NCI-H2081 treated with DMSO at 0.1 percent for 48 hours (cell line): ENCODE measurements around the gene TOM1L2.
"Not testable (repeated sequence)": the region's sequence is repeated elsewhere in the genome, so short reads cannot be mapped to it uniquely, and the experiment has no call there.

Source experiments
- DNase-seq: peaks from one replicate; lab custom pipeline; 2025; lab: John Stamatoyannopoulos, UW

Gene TOM1L2

DNA sequence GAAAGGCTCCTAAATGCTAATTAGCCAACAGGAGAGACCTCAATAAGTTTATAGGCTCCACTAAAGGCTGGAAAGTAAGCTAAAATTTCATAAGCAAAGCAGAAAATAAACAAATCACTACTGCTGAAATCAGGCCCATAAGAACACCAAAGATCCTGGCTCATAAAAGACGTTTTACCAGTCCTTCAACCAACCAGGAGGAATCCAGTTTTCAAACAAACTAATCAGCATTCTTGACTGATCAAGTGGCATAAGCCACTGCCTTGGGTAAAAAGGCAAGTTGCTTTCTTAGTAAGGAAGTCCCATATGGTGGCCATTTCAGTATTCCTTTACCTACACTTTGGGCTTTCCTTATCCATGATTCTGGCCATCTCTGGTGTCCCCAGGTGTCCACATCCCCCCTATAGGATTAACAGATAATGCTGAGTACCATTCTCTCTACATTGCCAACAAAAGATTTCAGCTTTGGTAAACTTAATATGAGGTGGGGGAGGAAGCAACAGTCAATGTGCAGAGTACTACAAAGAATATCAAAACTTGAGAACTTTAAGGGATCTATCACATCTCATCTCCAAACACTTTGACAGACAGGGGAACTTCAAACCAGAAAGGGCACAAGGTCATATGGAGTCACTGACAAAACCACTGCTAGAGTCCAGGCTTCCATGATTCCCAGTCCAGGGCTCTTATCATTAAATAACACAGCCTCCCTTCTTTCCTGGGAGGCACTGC lies 1.3 kb downstream of the TOM1L2 start:
- DNase-seq = no peak

DNA sequence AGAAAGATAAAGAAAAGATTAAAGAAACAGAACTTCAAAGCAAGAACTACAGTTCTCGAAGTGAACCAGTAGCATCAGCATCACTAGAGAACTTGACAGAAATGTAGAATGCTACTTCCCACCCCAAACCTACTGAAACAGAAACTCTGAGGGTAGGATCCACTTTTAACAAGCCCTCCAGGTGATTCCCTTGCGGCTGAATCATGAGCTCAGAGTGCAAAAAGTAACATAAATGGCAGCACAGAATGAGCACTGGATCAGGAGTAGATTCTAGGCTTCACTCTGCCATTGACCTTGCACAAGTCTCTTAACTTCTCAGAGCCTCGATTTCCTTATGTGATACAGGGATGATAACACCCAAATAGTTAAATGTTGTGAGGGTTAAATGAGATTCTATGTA lies 5.8 kb downstream of the TOM1L2 start:
- DNase-seq = no peak

DNA sequence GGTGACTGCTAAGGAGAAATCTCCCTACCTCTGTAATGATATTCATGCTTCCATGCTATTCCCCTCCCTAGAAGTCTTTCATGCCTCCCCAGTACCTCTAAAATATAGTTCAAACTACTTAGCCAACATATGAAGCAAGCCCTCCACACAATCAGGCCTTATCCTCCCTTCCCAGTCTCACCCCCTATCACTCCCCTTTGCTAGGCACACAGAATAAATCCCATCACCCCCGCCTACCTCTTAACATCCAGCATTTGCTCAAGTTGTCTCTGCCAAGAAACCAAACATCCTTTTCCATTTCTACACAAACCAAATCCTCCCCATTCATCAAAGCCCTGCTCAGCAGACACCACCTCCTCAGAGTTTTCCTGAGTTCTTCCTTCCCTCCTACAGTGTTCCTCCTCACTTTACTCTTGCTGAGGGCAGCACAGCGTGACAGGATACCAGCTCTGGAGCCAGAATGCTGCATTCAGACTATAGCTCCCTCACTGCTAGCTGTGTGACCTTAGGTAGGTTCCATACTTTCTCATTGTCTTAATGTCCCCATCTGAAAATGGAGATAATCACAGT lies 7.0 kb downstream of the TOM1L2 start:
- DNase-seq = no peak

DNA sequence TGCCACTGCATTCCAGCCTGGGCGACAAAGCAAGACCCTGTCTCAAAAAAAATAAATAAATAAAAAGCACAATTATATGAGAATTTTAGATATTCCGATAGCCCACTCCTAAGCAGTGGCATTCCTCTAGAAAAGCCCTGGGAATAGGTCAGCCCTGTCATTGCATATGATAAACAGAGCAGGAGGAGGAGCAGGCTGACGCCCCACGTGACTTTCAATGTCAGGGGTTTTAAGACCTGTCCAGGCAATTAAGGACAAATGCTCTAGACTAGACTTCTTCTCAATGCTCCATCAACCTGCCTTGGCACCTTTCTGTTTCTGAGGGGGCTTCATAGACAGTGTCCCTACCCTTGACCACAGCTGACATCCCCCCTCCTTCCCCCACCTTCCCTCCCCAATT lies 7.5 kb downstream of the TOM1L2 start:
- DNase-seq = no peak

DNA sequence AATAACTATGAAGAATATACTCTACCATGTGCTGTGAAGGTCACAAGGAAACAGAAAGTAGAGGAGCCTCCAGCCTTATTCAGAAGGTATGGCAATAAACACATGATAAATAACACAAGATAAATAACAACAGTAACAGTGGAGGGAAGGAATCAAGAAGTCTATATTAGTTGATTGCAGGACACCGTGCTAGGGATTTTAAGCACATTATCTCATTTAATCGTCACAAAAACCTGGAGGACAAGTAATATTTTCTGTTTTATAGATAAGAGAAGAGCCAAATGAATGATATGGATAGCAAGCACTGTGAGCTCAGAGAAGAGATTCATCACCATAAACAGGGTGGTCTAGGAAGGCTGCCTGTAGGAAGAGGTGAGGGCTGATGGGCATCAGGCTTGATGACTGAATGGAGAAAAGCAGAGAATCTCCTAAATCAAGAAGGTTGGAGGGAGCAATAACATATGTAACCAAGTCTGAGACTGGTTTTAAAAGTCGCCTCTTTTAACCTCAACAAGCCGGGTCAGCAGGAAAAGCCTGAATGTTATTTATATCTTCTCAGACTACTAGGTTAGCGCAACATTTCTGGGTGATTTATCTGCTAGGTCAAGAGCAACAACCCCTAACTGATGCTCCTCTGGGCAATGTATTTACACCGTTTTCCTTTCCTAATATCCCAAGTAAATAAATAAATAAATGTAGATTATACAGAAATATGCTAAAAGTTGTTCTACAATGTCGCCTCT lies 8.3 kb downstream of the TOM1L2 start:
- DNase-seq = no peak

DNA sequence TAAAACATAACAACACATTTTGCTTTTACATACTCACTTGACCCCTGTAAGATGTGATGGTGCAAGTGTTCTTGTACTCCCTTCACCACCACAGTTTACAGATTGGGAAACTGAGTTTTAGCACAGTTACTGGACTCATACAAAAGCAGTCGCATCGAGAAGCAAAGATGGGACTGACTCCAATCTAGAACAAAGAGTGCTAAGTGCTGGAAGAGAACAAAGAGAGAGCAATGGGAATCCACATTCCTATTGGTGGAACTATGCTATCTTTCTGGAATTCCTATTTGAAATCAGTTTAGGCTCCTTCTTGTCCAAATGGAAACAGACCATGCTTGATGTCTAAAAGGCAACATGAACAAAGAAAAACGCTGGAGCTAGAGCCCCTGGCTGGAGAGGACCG lies 9.1 kb downstream of the TOM1L2 start:
- no peak for DNase-seq

DNA sequence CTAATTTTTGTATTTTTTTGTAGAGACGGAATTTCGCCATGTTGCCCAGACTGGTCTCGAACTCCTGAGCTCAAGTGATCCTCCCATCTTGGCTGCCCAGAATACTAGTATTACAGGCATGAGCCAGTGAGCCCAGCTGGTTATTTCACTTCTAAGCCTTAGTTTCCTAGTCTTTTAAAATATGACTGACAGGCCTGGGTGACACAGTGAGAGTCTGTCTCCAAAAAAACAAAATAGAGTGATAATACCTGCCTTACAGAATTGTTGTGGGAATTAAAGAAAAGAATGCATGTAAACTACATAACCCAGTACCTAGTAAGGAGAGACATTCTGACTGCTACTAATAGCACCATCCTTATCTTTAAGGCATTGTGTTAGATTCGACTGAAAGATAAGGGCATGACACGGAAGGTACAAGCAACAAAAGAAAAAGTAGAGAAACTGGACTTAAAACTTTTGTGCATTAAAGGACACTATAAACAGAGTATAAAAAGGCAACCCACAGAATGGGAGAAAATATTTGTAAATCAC lies 11.6 kb downstream of the TOM1L2 start:
- DNase-seq = no peak

DNA sequence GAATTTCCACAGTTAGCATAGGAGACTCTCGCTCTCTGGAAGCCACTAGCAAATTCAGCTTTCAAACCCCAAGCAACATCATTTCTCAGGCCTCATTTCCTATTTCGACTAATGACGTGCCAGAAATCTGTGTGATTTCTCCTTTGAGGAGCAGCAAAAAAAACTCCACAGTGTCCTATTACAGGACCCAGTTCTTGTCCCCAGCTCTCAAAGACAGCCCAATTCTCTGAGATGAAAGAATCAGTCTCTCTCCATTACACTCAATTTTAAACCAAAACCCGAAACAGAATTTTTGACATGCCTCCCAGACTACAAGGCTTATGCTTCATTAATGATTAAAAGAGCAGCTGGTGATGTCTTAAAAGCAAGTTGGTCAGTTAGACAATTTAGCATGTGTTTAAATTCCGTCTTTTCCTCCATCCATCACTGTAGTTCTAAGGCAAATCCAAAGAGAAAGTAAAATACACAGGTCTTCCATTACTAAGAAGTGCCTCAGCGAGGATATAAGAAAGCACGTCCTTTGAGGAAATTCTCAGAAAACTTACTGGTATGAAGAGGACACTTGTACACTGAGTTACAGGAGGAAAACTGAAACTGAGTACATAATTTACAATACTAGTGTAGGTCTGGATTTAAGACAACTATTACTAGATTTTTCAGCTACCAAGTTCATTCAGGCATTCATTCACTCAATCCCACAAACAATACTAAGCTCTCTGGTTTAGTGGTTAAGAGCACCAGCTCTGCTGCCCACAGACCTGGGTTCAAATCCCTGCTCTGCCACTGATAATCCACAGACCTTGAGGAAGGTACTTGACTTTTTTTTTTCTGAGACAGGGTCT lies 12.5 kb downstream of the TOM1L2 start:
- DNase-seq = no peak

DNA sequence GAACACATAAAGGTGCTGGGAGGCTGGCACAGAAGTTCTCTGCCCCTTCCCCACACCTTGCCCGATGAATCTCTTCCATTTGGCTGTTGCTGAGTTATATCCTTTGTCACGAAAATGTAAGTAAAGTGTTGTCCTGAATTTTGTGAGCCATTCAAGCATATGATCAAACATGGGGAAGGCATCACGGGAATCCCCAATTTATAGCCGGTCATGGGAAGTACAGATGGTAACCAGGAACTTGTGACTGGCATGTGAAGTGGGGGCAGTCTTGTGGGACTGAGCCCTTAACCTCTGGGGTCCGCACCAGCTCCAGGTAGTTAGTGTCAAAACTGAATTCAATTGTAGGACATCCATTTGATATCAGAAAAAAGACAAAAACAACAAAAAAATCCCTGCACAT lies 13.2 kb downstream of the TOM1L2 start:
- no peak for DNase-seq

DNA sequence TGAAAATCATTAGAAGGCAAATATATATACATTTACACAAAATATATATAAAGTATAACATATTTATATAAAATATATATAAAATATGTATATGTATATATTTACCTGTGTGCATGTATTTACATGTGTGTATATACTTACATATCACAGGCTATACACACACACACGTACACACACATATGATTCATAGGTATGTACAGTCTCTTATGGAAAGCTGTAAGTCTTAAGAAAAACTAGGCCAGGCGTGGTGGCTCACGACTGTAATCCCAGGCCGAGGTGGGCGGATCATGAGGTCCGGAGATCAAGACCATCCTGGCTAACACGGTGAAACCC lies 14.7 kb downstream of the TOM1L2 start:
- DNase-seq = no peak

DNA sequence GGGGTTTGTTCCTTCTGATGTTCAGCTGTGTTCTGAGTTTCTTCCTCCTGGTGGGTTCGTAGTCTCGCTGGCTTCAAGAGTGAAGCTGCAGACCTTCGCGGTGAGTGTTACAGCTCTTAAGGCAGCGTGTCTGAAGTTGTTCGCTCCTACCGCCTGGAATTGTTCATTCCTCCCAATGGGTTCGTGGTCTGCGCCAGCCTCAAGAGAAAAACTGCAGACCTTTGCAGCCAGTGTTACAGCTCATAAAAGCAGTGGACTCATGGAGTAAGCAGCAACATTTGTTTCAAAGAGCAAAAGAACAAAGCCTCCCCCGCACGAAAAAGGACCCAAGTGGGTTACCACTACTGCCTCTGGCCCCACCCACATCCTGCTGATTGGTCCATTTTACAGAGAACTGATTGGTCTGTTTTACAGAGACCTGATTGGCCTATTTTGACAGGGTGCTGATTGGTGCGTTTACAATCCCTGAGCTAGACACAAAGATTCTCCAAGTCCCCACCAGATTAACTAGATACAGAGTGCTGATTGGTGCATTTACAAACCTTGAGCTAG lies 16.3 kb downstream of the TOM1L2 start:
- DNase-seq = not testable (repeated sequence)

DNA sequence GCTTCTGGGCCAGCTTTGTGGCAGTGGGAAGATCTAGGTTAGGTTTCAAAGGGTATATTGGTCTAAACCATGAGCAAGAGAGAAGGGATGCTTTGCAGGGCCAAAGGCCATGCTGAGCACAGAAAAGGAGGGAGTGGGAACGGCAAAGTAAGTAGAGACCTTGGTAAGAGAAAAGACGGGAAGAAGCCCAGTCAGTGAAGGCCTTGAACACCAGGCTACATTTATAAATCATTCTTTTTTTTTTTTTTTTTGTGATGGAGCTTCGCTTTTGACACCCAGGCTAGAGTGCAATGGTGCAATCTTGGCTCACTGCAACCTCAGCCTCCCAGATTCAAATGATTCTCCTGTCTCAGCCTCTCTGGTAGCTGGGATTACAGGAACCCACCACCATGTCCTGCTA lies 18.1 kb downstream of the TOM1L2 start:
- DNase-seq = no peak

DNA sequence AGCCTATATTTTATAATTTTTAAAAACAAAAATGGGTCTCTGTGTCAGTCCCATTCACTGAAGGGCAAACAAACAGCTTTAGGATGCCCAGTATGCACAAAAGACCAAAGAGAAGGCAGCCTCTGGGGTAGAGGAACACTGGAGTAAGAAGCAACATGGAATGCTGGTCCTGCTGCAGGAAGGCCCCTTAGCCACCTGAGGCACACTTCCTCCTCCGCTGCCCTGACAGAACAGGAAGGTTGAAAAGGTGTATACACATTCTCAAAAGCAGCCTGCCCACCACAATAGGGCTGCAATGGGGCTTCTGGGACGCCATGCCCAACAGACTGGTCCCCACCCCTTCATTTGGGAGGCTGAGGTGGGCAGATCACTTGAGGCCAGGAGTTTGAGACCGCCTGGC lies 19.5 kb downstream of the TOM1L2 start:
- DNase-seq = no peak

DNA sequence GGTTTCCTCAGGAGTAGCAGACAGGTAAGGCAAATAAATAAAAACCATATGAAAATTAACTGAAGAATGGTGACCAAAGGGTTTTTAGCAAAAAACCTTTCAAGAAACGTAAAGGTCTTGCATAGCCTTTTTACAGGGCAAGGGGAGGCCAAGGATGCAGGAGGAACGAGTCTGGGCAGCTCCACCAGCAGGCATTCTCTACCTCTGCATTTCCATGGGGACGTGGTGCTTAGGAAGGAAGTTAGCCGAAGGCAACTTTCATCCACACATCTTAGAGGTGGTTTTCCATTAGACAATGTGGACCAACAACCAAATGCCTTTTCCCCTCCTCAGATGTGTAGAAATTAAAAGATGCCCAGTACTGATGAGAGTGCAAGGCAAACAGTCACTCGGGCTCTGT lies 20.7 kb downstream of the TOM1L2 start:
- no peak for DNase-seq

DNA sequence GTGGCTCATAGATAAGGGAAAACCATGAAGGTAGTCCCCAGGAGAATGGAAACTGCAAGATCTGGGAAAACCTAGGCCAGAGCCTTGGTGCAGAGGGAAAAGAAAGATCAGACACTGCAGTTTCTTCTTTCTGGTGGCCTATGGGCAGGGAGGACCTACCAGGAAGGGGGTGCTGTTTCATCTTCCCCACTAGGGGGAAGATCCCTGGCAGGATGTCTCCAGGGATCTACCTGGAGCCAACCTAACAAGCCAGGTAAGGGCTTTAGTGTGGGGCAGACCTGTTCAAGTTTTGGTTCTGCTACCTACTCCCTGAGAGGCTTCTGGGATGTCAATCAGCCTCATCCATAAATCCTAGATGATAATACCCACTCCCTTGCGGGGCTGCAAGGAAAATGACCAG lies 21.4 kb downstream of the TOM1L2 start:
- DNase-seq = no peak

DNA sequence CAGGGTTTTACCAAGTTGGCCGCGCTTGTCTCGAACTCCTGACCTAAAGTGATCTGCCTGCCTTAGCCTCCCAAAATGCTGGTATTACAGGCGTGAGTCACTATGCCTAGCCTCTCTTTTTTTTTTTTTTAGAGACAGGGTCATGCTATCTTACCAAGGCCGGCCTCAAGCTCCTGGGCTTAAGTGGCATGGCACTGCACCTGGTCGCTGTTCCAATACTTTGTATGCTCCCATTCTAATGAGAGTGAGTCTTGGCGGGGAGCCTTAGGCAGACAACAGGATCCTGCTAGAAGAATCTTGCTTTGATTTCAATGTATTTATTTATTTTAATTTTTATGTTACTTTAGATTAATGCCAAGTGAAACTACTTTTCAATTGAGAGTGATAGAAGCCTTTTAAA lies 21.9 kb downstream of the TOM1L2 start:
- DNase-seq = no peak

DNA sequence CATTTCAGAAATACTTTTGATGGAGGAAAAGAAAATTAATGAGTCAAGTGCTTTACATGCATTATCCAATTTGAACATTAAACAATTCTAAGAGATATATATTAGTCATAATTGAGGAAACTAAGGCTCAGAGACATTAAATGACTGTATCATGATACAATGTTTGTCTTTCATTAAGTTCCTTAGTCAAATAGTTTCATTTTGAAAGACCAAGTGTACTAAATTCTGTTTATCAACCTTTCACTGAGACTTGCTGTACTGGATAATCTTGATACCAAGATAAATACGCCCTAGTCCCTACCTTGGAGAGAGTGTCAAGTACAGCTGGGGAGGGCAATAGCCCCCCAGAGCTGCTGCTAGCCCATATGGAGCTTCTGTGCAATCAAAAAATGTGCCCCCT lies 24.2 kb downstream of the TOM1L2 start:
- DNase-seq = no peak

DNA sequence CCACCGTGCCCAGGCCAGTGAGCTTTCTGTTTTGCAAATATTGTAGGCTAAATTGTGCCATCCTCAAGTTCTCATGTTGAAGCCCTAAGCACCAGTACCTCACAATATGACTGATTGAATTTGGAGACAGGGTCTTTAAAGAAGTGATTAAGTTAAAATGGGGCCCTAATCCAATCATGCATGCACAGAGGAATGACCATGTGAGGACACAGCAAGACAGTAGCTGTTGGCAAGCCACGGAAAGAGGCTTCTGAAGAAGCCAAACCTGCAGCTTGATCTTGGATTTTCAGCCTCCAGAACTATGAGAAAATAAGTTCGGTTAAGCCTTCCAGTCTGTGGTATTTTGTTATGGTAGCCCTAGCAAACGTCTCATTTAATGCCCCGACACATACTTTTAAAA lies 24.9 kb downstream of the TOM1L2 start:
- no peak for DNase-seq

DNA sequence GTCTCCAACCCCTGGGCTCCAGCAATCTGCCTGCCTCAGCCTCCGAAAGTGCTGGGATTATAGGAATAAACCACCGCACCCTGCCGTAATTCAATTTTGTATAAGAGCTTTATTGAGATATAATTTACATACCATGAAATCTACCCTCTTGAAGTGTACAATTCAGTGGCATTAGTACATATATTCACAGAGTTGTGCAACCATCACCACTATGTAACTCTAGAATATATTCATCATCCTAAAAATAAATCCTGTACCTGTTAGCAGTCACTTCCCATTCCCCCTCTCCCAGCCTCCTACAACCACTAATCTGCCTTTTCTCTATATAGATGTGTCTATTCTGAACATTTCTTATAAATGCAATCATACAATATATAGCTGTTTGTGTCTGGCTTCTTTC lies 26.1 kb downstream of the TOM1L2 start:
- no peak for DNase-seq

DNA sequence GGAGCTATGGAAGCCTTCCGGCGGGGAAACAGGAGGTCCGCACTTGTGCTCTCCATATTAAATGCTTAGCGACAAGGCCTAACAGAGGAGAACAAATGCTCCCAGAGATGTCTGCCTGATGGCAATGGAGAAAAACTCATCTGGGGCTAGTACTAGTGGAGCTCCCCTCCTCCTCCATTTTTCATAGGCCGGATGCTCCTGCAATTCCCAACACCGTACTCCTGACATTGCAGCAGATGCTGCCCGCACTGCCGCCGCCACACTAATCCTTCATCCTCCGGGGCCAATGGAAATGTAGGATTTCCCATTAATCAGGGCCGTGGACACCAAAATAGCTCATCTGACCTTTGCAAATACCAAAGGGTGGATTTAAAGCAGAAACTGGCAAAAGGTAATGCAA lies 27.5 kb downstream of the TOM1L2 start:
- no peak for DNase-seq

DNA sequence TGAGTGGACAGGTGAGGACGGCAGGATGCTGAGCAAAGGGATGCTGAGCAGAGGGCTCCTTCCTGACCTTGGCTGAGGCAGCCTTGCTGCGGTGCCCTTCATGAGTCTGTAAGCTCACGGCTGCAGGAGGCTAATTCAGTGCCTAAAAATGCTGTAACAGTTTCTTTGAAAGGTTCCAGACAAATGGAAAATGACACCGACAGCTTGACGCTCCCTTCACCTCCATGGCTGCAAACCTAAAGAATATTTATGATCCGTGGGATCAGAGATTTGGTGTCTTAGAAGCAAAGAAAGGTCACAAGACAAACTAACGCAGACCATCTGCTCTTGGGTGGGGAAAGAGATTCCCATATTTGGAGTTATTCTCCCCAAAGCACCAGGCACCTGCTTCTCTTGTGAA lies 28.0 kb downstream of the TOM1L2 start:
- no peak for DNase-seq

DNA sequence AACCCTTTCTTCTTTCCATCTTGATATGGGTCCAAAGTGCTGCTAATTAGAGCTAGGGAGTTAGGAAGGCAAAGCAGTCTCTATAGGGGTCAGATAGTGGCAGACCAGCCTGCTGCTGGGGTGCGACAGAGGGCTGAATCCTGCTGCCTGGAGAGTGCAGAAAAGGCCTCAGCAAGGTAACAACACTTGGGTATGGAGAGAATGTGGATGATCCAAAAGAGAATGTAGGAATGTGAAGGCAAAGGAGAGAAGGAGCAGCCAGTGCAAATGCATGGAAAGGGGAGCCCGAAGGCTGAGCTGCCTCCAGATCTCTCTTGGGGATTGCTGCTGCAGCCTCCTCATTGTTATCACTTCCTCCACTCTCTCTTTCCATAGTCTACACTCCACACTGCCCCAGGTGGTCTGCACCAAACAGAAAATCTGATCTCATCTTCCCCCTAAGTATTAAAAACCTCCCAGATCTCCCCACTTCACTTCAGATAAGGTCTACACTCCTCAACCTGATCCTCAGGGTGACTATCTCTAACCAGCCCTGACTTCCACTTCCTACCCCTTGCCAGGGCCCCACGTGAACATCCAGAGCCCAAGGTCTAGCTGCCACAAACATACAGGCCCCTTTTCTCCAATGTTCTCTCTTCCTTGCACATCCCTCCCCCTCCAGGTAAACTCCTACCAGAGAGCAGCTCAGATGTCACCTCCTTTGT lies 28.8 kb downstream of the TOM1L2 start:
- DNase-seq = no peak
